COLO668 (cell line): ENCODE results near the gene RNF123.

ENCODE experiments used
- DNase-seq: peaks from one replicate; lab custom pipeline; 2025; ENCODE audit not compliant: unreplicated experiment; lab: John Stamatoyannopoulos, UW

Gene RNF123

GRCh38 chr3:49689046-49689907 lies at the start of gene RNF123, which contains the start of gene MST1:
RNF123 (plus strand) TSS chr3:49689557; CDS start chr3:49691166, 1,609 bp downstream.
MST1 (minus strand) TSS chr3:49689474; CDS start chr3:49688691, 783 bp downstream.
- DNase-seq, result no peak

DNA sequence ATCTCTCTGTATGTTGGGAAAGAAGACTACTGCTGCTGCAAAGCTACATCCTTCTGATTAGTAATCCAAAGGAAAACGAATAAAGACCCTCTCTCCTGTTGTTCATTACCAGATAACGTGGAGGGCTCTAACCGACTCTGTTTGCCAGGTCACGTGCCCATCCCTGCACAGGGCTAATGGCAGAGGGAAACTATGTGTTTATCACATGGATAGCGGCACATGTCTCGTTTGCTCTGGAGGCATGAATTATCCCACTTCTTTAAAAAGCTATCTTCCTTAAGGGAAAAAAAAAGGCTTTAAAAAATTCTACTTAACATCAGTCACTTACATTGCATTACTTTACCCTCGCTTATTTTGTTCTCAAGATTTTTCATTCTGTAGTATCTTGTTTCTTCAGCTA lies 48.1 kb upstream of the RNF123 start:
- DNase-seq, result no peak

- DNase-seq, result no peak
These were observed 47.2 kb upstream of the RNF123 start for GRCh38 chr3:49641921-49642707.

- no peak for DNase-seq
These were observed 46.6 kb upstream of the RNF123 start for GRCh38 chr3:49642708-49643145.

DNA sequence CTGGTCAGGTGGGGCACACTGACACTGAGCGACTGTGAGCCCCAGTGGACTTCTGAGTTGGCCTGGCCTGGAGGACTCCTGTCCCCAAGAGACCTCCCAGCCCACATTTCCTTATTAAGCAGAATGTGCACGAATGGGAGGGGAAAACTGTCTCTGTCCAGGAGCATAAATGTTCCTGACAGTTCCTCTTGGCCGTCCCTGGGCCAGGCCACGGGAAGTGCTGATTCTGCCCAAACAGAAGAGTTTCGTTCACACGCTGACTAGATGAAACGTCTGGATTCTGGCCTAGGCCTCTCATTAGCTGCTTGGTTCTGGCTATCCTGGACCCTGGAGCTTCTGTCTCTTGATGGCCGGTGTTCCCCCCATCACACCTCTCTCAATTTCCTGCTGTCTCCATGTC lies 44.7 kb upstream of the RNF123 start:
- no peak for DNase-seq

GRCh38 chr3:49646236-49646635 lies 43.1 kb upstream of the RNF123 start:
- DNase-seq, result no peak

- peak; percentile 11 for DNase-seq
These were observed 41.6 kb upstream of the RNF123 start for GRCh38 chr3:49647741-49648140.

GRCh38 chr3:49648354-49649019 lies 40.9 kb upstream of the RNF123 start:
- no peak for DNase-seq

DNA sequence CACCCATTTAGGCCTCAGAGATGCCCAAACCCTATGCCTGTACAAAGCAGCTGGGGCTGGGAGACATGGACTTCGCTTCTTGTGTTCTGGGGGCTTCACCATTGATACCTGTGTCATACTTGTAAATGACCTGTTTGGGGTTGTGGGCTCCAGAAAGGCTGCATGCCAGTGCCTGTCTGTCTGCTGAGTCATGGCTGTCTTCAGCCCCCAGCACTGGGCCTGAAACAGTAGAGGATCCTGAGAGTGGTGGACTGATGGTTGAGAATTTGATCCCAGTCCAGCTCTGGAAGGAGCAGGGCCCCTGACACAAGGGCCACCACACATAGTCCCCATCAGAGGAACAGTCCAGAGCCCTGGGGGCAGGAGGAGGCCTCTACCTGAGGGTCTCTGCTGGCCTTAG lies 39.8 kb upstream of the RNF123 start:
- no peak for DNase-seq

DNA sequence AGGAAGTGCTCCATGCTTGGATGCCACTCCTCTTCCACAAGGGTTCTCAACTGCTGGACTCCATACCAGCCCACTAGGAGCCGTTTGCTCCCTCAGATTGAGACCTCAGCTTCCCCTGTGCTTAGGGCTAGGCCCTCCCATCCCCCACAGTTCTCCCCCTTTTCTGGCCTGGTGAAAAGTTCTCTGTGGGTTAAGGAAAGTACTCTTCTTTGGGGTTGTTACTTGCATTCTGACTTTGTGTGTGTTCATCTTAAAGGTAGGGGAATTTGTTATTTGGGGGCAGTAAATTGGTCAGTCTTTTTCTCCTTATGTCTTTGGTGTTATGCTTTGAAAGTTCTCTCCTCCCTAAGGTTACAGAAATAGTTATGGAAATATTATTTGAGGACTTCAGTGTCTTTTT lies 39.2 kb upstream of the RNF123 start:
- no peak for DNase-seq

GRCh38 chr3:49650637-49651036 lies 38.7 kb upstream of the RNF123 start:
- no peak for DNase-seq

- DNase-seq, result no peak
These were observed 37.0 kb upstream of the RNF123 start for GRCh38 chr3:49652218-49652902.

GRCh38 chr3:49652903-49653415 lies 36.4 kb upstream of the RNF123 start:
- DNase-seq, result no peak

GRCh38 chr3:49653621-49654020 lies 35.7 kb upstream of the RNF123 start:
- no peak for DNase-seq

DNA sequence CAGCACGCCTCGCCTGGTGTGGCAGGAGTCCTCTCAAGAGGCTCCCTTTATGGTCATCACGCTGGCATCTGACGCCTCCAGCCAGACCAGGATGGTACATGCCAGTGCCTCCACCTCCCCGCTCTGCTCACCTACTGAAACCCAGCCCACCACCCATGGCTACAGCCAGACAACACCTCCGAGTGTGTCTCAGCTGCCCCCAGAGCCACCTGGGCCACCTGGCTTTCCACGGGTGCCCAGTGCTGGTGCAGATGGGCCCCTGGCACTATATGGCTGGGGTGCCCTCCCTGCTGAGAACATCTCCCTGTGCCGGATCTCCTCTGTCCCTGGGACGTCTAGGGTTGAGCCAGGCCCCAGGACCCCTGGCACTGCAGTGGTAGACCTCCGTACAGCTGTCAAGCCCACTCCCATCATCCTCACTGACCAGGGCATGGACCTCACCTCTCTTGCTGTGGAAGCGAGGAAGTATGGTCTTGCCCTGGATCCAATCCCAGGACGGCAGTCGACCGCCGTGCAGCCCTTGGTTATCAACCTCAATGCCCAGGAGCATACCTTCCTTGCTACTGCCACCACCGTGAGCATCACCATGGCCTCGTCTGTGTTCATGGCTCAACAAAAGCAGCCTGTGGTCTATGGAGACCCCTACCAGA lies 35.1 kb upstream of the RNF123 start:
- no peak for DNase-seq

GRCh38 chr3:49654955-49655556 lies 34.3 kb upstream of the RNF123 start:
- DNase-seq, result peak; percentile 84

DNA sequence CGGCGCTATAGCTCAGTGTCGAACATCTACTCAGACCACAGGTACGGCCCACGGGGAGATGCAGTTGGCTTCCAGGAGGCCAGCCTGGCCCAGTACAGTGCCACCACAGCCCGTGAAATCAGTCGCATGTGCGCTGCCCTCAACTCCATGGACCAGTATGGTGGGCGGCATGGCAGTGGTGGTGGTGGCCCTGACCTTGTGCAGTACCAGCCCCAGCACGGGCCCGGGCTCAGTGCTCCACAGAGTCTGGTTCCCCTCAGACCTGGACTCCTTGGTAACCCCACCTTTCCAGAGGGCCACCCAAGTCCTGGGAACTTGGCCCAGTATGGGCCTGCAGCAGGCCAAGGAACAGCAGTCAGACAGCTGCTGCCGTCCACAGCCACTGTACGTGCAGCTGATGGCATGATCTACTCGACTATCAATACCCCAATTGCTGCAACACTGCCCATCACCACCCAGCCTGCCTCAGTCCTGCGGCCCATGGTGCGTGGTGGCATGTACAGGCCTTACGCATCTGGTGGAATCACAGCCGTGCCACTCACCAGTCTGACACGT lies 33.5 kb upstream of the RNF123 start:
- no peak for DNase-seq

GRCh38 chr3:49656541-49657112 lies 32.7 kb upstream of the RNF123 start:
- no peak for DNase-seq
